Measurements from ENCODE around the gene NKD1.

Gene NKD1

DNA sequence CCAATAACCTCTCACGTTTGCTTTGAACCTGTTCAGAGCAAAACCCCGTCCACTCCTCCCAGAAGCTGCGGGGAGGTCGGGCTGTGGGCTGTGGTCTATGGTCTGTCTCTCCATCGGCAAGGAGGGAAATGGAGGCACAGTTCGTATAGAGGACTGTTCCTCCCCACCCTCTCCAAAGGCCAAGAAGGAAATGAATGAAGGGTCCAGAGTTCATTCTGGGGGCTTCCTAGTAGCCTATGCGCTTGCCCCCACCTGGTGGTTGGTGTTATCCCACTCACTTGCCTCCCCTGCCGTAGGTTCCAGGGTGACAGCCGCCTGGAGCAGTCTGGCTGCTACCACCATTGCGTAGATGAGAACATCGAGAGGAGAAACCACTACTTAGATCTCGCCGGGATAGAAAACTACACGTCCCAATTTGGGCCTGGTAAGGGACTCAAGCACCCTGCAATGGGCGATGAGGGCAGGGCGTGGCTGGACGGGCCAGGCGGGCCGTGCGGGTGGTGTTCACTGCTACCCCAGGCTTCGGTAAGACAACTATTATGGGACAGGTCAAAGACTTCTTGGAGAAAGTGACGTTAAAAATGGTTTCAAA, 83.9 kb downstream of the NKD1 start:
- no peak for DNase-seq

DNA sequence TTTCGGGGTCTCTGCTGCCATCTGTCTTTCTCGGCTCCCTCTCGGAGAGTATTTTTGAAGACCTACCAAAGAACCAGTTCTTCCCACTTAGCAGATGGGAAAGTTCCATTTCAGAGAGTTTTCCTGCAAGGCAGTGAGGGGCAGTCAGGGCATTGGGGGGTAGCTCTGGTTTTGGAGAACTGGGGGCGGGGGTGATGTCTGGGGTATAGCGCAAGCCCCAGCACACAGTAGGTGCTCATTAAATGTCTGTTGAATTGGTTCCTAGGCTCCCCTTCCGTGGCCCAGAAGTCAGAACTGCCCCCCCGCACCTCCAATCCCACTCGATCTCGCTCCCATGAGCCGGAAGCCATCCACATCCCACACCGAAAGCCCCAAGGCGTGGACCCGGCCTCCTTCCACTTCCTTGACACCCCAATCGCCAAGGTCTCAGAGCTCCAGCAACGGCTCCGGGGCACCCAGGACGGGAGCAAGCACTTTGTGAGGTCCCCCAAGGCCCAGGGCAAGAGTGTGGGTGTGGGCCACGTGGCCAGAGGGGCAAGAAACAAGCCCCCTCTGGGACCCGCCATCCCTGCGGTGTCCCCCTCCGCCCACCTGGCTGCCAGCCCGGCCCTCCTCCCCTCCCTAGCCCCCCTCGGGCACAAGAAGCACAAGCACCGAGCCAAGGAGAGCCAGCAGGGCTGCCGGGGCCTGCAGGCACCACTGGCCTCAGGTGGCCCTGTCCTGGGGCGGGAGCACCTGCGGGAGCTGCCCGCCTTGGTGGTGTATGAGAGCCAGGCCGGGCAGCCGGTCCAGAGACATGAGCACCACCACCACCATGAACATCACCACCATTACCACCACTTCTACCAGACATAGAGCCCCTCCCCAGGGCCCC, 85.0 kb downstream of the NKD1 start:
- DNase-seq, result no peak

DNA sequence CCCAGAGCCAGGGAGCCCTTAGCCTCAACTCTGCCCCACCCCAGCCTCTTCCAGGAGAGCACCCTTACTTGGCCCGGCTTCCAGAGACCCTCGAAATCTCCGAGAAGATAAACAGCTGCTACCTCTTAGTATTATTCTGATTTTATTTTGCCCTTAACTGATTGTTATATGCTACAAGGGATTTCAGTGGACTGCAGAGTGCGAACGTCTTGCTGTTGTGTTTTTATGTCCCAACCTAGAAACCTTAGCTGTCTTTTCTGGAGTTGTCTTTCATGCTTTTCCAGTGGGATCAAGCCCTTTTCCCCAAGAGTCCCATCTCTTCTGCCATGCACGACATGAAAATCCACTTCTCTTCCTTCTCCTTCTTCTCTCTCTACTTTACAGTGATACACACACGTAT, 85.9 kb downstream of the NKD1 start:
- DNase-seq, result no peak

DNA sequence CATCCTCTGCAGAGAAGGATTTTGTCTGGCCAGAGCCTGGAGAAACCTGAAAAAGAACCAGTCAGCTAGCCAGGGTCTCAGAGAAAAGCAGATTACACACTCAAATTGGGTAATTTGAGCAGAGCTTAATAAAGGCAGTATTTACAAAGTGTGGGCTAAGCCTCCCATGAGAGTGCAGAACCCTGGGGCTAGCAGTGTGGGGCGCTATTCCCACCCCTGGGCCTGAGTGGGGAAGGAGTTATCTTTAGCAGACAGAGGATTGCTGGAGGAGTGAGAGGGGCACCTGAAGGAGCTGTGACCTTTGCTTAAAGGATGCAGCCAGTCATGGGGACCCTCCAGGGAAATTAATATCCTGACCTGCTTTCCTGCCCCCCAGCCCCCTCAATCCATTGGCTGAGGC, 86.8 kb downstream of the NKD1 start:
- no peak for DNase-seq

DNA sequence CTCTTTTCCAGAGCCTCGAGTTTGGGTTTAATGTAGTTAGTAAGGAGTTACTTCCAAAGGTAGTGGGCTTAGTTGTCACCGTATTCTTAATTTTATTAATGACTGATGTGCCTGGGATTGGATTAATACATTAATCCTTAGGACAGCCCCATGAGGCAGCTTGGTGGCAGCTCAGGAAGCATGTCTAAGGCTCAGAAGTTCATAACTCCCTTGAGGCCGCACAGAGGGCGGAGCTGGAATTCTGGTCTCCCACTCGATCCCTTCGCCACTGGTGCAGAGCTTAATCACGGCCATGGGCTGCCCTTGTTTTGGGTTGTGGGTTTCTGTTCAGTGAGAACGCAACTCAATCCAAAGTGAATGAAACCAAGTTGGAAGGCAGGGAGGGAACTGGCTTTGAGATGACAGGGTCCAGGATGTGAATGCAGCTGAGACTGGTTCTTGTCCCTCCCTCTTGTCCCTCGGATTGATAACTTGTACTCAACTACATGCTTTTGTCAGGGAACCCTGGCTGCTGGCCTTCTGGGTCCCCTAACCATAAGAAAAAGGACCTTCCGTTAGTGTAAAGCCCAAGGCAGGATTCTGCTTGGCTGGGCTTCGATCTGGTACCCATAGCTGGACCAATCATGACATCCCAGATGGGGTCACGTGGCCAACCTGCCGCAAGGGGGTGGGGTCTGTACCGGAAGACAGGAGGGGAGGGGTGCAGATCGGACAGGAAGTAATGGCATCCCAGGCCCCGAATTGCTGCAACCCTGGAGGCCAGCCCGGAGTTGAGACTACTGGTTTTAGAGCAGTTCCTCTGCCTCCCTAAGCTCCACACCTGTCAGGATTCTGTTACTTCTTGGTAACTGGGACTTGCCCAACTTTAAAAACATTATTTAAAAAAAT, 87.6 kb downstream of the NKD1 start:
- DNase-seq, result no peak

DNA sequence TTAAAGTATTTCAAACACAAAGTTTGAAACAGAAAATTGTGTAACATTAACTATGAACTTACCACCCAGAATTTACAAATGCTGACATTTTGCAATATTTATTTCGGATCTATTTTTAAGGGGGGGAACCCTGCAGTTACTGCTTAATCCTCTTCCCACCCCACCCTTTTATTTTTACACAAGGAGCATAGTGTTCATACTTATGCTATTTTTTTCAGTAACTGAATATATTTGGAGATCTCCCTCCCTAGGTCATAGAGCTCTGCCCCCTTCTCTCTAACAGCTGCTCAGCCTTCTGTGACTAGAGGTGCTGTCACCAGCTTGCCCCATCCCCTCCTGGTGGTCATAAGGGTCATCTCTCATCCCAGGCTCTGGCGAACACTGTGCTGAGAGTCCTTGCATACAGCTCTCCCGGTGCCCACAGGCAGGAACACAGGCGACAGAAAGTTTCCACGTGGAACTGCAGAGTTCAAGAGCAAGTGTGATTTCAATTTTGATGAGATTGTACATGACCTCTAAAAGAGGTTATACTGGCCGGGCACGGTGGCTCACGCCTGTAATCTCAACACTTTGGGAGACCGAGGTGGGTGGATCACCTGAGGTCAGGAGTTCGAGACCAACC, 88.7 kb downstream of the NKD1 start:
- DNase-seq, result no peak

DNA sequence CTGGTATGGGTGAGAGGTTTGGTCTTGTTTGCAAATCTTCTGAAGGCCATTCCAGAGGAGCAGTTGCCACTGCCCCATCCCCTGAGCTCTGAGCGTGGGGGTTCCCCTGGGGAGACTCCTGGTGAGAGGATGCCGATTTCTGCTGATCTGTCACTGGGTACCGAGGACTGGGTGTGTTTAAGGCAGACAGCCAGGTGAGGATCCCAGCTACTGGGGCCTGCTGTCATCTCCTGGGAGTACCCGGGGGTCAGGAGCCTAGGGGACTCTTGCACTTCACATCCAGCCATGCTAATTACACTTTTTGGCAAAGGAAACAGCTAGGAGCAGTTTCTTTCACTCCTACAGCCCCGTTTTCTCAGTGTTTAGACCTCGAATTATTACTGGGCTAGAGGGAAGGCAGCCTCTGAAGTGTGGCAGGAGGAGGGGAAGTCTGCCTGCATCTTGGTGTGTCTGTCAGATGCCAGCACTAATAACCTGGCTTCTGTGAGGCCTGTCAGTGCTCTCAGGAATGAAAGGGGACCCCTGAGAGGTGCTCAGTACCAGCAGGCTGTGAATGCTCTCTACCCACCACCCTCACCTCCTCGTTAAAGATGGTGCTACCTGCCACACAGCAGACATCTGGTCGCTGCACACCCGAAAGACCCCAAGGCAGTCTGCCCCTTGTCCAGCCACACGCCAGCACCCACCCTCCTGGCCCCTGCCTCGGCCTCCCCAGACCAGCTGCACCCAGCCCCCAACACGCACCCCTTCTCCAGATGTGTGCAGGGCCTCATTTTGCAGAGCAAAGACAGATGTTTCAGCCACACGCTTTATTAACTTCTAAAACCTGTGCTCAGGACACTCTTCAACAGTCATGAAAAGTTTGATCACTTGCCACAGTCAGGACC, 89.8 kb downstream of the NKD1 start:
- no peak for DNase-seq

DNA sequence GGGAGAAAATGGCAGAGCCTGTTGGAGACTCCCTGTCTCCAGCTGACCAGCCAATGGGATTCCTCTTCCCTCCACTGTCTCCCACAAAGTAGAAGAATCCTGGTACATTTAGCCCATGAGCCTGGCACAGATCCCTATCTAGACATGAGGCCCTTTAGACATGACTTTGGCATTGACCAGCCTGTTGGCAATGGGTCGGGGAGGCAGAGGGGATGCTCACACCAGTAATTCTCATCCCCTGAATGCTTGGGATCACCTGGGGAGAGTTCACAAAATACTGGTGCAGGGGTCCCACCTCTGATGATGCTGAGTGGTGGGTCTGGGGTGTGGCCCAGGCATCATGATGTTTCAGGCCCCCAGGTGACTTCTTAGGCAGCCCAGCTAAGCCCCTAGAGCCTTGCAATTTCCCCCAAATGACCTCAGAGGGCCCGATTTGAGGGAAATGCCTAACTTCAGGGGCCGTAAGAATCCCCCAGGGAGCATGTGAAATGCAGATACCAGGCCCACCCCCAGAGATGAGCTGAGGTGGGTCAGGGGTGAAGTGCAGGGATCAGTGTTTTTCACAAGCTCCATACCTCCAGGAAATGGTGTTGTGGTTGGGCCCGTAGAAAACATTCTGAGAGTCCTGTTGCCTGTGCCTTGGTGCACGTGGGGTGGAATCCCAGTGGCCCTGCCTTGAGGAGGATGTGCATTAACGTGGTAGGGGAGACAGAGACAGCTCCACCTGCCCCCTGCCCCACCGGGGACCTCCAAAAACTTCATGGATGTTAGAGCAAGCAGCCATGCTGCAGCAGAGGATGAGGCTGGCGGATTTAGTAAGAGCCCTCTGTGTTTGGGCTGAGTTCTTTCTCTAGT, 90.8 kb downstream of the NKD1 start:
- no peak for DNase-seq

DNA sequence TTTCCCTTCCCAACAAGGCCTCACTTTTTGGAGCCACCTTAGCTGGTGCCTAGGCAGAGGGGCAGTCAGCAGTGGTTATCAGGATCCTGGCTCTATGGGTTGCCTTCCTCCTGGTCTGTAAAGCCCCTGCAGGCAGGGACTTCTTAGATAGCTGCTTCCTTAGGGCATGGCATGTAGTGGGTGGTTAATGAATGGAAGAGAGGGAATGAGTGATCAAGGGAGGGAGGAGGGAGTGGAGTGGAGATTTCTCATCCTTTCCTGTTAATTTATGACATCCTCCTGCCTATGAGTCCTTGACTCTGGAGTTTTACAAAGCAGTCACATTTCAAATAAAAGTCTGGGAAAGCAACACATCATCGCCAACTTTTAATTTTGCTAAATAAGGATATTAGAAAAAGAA, 92.2 kb downstream of the NKD1 start:
- DNase-seq, result no peak

DNA sequence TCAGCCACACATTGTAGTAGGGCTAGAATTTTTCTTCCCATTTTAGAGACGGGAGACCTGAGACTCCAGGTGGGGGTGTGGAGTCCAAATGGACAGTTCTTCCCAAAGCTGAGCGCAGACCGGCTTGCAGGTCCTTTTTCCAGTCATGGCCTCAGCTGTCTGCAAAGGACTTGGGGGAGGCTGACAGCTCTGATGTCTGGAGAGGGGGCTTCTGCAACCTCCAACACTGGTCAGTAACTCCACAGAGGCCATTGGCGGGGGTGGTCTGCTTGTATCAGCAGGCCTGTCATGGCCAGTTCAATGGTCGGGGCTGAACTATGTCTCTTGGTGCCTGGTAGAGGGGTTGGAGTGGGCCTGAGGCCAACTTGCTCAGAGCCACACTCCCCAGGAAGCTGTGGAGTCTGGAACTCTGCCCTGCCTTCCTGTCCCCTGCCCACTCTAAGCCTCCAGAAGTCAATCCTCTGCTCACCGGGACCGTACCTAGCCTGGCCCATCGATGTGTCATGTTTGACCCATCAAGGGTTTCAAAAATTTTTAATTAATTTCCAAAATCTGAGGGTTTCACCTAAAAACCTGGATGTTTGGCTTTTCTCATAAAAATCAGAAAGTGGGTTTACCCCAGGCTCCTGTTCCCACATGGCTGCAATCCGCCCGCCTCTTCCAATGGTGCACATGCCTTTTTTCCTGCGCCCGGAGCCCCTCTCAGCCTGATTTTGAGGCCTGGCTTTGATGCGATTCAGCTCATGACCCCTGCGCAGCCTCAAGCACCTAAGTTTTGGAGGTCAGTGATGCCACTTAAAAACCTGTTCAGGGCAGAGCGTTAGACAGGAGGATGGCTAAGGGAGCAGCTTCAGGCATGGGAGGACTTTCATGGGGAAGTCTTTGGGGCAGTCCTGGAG, 93.0 kb downstream of the NKD1 start:
- no peak for DNase-seq

DNA sequence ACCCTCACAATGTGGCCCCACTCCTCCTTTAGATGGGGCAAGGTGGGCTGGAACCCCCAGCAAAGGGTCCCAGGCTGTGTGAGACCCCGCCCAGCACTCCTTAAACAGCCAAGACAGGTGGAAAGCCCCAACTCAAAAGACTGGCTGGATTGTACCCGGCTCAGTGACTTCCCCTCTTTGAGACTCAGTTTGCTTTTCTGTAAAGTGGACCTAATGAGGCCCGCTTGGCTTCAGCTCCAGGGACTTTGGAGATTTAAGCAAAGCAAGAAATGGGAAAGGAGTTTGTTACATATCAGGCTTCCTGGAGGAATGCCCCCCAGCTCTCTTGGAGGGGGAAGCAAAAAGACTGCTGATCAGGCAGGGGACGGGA, 93.6 kb downstream of the NKD1 start:
- no peak for DNase-seq

DNA sequence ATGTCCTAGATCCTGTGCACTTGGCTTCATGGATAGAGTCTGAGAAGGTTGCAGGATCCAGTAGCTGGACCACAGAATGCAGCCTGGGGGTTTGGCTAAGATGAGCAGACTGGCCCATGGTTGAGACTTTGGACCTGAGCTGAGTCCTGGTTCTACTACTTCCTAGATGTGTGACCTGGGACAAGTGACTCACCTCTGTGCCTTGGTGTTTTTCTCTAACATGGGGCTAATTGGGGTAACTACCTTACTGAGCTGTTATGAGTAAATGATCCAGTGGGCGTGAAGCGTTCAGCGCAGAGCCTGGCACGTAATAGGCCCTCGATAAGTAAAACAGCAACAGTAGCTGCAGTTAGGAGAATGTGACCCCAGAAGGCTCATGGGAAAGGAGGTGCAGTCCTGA, 94.2 kb downstream of the NKD1 start:
- no peak for DNase-seq

DNA sequence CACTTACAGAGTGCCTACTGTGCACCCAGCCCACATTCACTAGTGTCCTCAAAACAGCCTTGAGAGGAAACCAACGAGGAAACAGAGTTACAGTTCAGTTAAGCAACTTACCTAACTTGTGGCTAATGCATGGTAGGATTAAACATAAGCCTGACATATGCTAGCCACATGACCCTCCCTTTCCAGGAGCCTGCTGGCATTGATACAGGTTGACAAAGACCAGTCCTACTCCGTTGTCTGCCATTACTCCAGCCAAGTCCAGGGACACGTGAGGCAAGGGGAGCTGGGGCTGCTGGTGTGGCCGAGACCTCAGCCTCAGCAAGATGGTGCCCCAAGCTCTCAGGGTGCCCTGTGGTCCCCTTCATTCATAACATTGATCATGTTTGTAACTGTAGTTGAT, 95.0 kb downstream of the NKD1 start:
- DNase-seq, result no peak

DNA sequence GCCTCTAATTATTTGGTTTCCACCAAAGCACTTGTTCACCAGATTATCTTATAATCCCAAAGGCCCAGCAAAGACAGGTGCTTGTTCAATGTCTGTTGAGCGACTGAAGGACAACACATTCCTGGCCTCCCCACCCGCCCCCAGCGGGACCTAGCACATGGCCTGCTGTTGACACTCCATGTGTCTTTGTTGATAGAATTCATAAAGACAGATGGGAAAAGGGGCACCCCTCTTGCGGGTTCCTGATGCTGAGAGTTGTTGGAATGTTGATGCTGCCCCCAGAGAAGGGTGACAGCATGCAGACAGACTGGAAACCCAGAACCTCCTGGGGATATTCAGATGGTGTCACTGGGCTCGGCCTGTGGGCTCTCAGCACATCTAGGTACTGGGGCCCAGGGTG, 96.0 kb downstream of the NKD1 start:
- no peak for DNase-seq

DNA sequence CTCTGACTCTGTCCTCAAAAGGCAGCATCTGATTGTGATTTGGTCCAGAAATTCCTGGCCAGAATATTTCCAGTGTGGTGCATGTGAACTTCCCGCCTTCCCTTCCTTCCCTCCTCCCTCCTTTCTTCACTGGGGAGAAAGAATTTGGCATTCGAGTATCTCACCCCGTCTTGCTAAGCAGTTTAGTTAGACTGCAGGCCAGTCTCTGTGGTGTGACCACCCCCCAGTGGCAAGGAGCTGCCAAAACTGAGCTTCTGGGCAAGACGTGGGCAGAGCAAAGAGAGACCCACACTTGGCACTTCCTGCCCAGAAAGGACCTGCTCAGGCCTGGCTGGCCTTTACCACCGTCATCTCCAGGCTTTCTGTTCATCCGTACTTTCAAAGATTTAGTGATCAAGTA, 96.5 kb downstream of the NKD1 start:
- no peak for DNase-seq

DNA sequence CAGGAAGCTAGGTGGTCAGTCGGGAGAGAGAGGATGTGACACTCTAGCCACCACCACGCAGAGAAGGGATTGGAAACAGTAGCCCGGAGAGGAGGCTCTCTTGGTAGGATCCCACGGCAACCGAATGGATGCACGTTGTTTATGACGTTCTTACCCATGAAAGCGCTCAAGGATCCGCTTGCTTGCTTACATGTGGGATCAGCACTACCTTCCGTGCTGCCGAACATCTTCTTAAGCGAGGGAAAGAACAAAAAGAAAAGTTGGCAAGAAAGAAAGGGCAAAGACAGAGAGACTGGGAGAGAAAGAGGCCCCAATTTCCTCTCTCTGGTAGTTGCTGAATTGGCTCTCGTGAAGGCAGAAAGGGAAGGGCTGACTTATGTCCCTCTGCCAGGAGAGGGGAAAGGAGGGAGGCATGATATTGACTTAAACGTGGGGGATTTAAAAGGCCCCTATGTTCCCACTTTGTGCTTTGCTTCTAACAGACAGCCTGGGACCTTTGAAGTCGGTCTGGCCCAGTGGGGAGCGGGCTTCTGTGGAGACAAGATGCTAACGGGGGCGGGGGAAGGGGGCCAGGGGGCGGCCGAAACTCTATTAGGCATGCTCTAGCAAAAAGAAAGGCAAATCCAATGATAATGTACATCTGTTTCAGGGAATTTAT, 97.5 kb downstream of the NKD1 start:
- DNase-seq, result no peak

DNA sequence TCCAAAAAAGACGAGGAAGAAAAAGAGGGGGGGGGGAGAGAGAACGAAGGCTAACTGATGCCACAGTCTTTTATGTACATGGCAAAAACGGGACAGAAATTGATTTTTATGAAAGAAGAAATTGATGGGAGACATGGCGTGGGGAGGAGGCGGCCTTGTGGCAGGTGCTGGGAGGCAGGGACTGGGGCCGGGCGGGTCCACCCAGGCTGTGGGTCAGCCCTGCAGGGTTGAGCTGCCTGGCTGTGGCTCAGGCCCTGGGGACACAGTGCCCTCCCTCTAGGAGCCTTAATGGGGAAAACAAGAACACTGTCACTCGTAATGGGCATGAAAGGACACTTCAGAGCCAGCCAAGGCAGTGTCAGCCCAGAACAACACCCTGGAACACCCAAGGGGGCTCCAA, 98.1 kb downstream of the NKD1 start:
- no peak for DNase-seq

DNA sequence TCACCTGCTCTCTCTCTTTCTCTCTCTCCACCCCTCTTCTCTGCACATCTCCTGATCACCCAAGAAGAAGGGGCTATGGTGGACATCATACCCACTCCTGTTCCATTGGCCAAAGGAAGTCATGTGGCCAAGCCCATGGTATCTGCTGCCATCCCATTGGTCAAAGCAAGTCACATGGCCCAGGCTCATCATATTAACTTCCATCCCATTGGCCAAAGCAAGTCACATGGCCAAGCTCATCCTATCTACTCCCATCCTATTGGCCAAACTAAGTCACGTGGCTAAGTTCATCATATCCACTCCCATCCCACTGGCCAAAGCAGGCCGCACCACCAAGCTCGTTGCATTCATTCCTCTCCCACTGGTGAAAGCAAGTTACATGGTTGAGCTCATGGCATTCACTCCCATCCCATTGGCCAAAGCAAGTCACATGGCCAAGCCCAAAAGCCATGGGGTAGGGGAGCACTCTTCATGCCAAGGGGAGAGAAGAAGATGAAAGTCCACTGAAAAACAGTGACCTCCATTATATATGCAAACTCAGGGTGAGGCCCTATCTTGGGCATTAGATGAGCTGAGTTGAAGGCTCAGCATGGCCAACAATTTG, 103.7 kb downstream of the NKD1 start:
- no peak for DNase-seq

DNA sequence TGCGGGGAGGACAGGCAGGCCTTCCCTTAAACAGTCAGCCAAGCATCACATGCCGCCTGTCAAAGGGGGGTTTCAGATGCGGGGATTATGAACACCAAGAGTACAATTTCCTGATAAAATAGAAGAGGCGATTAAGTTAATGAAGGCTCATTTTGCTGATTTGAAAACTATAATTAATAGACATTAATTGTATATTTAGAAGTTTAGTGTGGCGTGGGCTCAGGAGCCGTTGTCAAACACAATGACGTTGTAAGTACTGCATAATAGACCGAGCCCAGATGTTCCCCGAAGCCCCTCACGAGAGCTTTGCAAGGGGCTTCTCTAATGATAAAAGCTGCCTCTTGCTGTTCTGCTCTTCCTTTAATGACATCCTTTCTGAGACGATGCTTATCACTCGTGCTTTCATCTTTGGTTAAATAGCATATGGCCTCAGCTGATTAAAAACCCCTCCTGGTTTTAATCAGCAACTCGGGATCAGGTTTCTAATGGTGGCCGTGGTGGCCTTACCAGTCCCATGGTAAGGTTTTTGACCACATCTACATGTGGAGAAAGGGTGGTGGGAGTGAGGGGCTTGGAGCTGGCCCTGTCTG, 104.7 kb downstream of the NKD1 start:
- no peak for DNase-seq

Data from activated gamma-delta T cell (primary cell).